ENCODE results near the gene NYNRIN.
"Not testable (repeated sequence)": the region's sequence is repeated elsewhere in the genome, so short reads cannot be mapped to it uniquely, and the experiment has no call there.

Gene NYNRIN

DNA sequence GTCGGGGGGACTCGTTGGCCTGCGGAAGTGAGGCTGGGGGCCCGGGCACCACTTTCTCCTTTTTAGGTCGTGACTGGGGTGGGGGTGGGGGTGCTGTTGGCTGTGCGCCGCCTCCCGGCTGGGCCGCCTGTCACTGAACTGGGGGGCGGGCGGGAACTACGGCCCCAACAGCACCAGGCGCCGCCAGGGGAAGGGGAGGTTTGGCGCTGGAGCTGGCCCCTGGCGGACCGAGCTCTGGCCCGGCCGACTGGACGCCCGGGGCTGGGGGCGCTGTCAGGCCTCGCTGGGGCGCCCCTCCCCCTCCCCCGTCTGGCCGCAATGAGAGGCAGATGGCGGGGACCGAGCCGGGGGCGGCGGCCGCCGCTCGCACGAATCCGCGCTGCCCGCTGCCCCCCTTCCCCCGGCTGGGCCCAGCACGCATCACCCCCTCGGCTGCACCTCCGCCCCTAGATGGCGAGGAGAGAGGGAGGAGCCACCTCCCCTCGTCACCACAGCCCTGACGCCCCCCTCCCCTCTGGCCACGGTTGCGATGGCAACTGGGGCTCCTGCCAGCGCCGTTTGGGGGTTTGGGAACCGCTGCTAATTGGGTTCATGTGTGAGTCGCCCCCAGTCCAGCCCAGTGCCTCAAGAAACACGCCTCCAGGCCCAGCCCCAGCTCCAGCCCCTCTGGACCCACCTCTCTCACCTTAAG is 30.1 kb upstream of the NYNRIN start:
- peak overlapping the region; percentile 80 for H3K4me3 ChIP-seq (ENCODE audit: low read depth, low read length)
- H3K27me3 ChIP-seq (ENCODE audit: insufficient read depth, low read depth, severe bottlenecking): no peaks in the 10 kb centered on the region
- no peaks in the 10 kb centered on the region for H3K9me3 ChIP-seq (ENCODE audit: severe bottlenecking)
- H3K36me3 ChIP-seq: peaks cover 6% of the 10 kb centered on the region
- peak; percentile 92 for DNase-seq
- TF ChIP-seq, protein P1, sequence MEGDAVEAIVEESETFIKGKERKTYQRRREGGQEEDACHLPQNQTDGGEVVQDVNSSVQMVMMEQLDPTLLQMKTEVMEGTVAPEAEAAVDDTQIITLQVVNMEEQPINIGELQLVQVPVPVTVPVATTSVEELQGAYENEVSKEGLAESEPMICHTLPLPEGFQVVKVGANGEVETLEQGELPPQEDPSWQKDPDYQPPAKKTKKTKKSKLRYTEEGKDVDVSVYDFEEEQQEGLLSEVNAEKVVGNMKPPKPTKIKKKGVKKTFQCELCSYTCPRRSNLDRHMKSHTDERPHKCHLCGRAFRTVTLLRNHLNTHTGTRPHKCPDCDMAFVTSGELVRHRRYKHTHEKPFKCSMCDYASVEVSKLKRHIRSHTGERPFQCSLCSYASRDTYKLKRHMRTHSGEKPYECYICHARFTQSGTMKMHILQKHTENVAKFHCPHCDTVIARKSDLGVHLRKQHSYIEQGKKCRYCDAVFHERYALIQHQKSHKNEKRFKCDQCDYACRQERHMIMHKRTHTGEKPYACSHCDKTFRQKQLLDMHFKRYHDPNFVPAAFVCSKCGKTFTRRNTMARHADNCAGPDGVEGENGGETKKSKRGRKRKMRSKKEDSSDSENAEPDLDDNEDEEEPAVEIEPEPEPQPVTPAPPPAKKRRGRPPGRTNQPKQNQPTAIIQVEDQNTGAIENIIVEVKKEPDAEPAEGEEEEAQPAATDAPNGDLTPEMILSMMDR (IDR thresholded peaks at IDR 0.05; ENCODE audit: low read depth, low read length): 0 out of 2 replicates have a peak, but pooled peaks have one; percentile 14
- H3K27ac ChIP-seq: peak overlapping the region; percentile 94

DNA sequence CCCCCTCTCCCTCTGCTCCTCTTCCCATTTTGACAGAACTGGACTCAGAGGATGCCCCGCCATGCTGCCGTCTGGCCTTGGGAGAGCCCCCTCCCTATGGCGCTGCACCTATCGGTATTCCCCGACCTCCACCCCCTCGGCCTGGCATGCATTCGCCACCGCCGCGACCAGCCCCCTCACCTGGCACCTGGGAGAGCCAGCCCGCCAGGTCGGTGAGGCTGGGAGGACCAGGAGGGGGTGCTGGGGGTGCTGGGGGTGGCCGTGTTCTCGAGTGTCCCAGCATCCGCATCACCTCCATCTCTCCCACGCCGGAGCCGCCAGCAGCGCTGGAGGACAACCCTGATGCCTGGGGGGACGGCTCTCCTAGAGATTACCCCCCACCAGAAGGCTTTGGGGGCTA is 29.3 kb upstream of the NYNRIN start:
- Histone ChIP-seq H3K4me3 (ENCODE audit: low read depth, low read length) (no peak overlapping the region), H3K27me3 (ENCODE audit: insufficient read depth, low read depth, severe bottlenecking) (no peaks in the 10 kb centered on the region), H3K9me3 (ENCODE audit: severe bottlenecking) (no peaks in the 10 kb centered on the region), H3K27ac (peak overlapping the region; percentile 94), H3K36me3 (peaks cover 6% of the 10 kb centered on the region)
- no peak for DNase-seq
- TF ChIP-seq, protein P1 (IDR thresholded peaks at IDR 0.05; ENCODE audit: low read depth, low read length): no peak

GRCh38 chr14:24369907-24370687 is 28.7 kb upstream of the NYNRIN start:
- no peak for DNase-seq
- H3K27me3 ChIP-seq (ENCODE audit: insufficient read depth, low read depth, severe bottlenecking): no peaks in the 10 kb centered on the region
- peaks cover 6% of the 10 kb centered on the region for H3K36me3 ChIP-seq

GRCh38 chr14:24370748-24371147 is 28.1 kb upstream of the NYNRIN start:
- no peak overlapping the region for H3K27ac ChIP-seq
- no peak overlapping the region for H3K4me3 ChIP-seq (ENCODE audit: low read depth, low read length)
- peaks cover 6% of the 10 kb centered on the region for H3K36me3 ChIP-seq
- no peak for DNase-seq
- TF ChIP-seq, protein P1 (IDR thresholded peaks at IDR 0.05; ENCODE audit: low read depth, low read length): no peak
- H3K27me3 ChIP-seq (ENCODE audit: insufficient read depth, low read depth, severe bottlenecking): no peaks in the 10 kb centered on the region
- H3K9me3 ChIP-seq (ENCODE audit: severe bottlenecking): no peaks in the 10 kb centered on the region

More at GRCh38 chr14:24369907-24370687, 28.7 kb upstream of the NYNRIN start:
- Histone ChIP-seq H3K4me3 (ENCODE audit: low read depth, low read length) (no peak overlapping the region), H3K9me3 (ENCODE audit: severe bottlenecking) (no peaks in the 10 kb centered on the region), H3K27ac (peak overlapping the region; percentile 94)
- TF ChIP-seq, protein P1 (IDR thresholded peaks at IDR 0.05; ENCODE audit: low read depth, low read length): no peak

DNA sequence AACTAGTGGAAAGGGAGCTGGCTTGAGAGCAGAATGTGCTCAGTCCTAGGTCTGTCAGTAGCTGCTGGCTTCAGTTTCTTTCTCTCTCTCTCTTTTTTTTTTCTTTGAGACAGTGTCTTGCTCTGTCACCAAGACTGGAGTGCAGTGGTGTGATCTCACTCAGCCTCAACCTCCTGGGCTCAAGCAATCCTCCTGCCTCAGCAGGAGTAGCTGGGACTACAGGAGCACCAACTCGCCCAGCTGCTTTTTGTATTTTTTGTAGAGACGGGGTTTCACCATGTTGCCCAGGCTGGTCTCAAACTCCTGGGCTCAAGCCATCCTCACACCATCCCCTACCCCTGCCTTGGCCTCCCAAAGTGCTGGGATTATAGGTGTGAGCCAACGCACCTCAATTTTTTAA is 27.2 kb upstream of the NYNRIN start:
- H3K27me3 ChIP-seq (ENCODE audit: insufficient read depth, low read depth, severe bottlenecking); H3K9me3 ChIP-seq (ENCODE audit: severe bottlenecking); H3K36me3 ChIP-seq; H3K27ac ChIP-seq; DNase-seq; H3K4me3 ChIP-seq (ENCODE audit: low read depth, low read length): not testable (repeated sequence)

GRCh38 chr14:24372701-24373416 is 25.9 kb upstream of the NYNRIN start:
- Histone ChIP-seq H3K27me3 (ENCODE audit: insufficient read depth, low read depth, severe bottlenecking) (no peaks in the 10 kb centered on the region), H3K4me3 (ENCODE audit: low read depth, low read length) (no peak overlapping the region), H3K36me3 (peaks cover 6% of the 10 kb centered on the region), H3K9me3 (ENCODE audit: severe bottlenecking) (no peaks in the 10 kb centered on the region), H3K27ac (no peak overlapping the region)
- DNase-seq: no peak
- TF ChIP-seq, protein P1 (IDR thresholded peaks at IDR 0.05; ENCODE audit: low read depth, low read length): no peak
